ENCODE measurements around the gene CAPG. TPM values are rescaled to one million over a fixed set of nuclear protein-coding genes. Genes with fewer than 3 reads are reported as not detected.

Gene CAPG
- total and polyA plus RNA-seq, 2 of the 4 experiments (the other 2 are of a cell fraction): 79.9 to 98.3 TPM

DNA sequence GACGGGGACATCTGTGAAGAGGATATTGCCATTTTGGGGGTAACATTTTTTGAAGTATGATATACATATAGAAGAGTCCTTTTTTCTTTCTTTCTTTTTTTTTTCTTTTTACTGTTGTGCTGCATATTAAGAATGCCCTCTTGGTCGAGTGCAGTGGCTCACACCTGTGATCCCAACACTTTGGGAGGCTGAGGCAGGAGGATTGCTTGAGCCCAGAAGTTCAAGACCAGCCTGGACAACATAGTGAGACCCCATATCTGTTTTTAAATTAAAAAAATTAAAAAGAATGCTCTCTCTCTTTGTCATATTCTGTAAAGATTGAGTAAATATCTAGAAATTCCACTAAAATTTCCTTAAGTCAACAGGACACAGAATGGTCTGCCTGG, 11.9 kb upstream of the CAPG start:
- Histone ChIP-seq H4K20me1 (ENCODE audit: insufficient read depth, low read length) (no peaks in the 10 kb centered on the region), H4K5ac (ENCODE audit: low read depth, low read length) (no peak overlapping the region), H4K91ac (ENCODE audit: insufficient read depth, low read depth, low read length) (peak overlapping the region; percentile 92; the same call in 1 of the 2 replicates), H3K14ac (replicated peaks; ENCODE audit: low read depth, low read length) (0 out of 2 replicates have a peak overlapping the region, but pooled peaks have one; percentile 16), H2BK15ac (ENCODE audit: low read depth, low read length) (peak overlapping the region; percentile 88; the same call in 2 of the 3 replicates), H3K56ac (ENCODE audit: extremely low read depth, insufficient read depth, low read length) (no peak overlapping the region), H2BK120ac (ENCODE audit: low read depth, low read length) (peak overlapping the region; percentile 94), H3K36me3 (ENCODE audit: control insufficient read depth, insufficient read depth, low read length) (no peaks in the 10 kb centered on the region), H3K9me3 (ENCODE audit: control insufficient read depth, insufficient read depth, low read length) (no peaks in the 10 kb centered on the region), H3K4me3 (ENCODE audit: insufficient read depth, low read depth, low read length) (no peak overlapping the region), H2AK5ac (ENCODE audit: low read depth, low read length) (peak overlapping the region; percentile 94; the same call in 1 of the 2 replicates), H2AK9ac (replicated peaks; ENCODE audit: low read depth, low read length, poor library complexity) (peak overlapping the region; percentile 85), H3K79me1 (ENCODE audit: low read depth in 1 of 2, low read length in 2 of 2) (peaks cover 0 to 36% of the 10 kb centered on the region in 2 experiments; a peak in 2 of 4 replicates), H3K18ac (ENCODE audit: low read depth, low read length) (no peak overlapping the region), H4K8ac (ENCODE audit: low read depth in 2 of 2, low read length in 2 of 2) (peak overlapping the region in 1 of 2 experiments; percentile 92; a peak in 2 of 4 replicates), H2AFZ (replicated peaks; ENCODE audit: low read length, poor library complexity) (no peak overlapping the region), H3K9me1 (ENCODE audit: insufficient read depth, low read length) (peaks cover 11% of the 10 kb centered on the region; the same call in 1 of the 2 replicates), H3K4ac (ENCODE audit: low read depth, low read length) (peak overlapping the region; percentile 93), H3K4me1 (ENCODE audit: control insufficient read depth, insufficient read depth, low read length) (peaks cover 23% of the 10 kb centered on the region), H3K27ac (ENCODE audit: insufficient read depth, low read length) (no peak overlapping the region), H3K9ac (ENCODE audit: low read depth, low read length) (no peak overlapping the region), H3K4me2 (ENCODE audit: low read depth, low read length) (no peak overlapping the region), H3K27me3 (ENCODE audit: control insufficient read depth, insufficient read depth, low read length) (no peaks in the 10 kb centered on the region), H2BK5ac (ENCODE audit: low read depth, low read length, poor library complexity, severe bottlenecking) (no peak overlapping the region), H3K23ac (ENCODE audit: low read depth, low read length) (no peak overlapping the region; the same call in 1 of the 2 replicates), H2BK20ac (ENCODE audit: low read depth, low read length) (peak overlapping the region; percentile 85; the same call in 1 of the 2 replicates)
- in situ Hi-C loops (cut with MboI; ENCODE audit: low sequenced_read_pairs) (loop anchor here (5.0 kb wide), 1 partner anchor 130 kb away; no protein-coding TSS in a partner anchor), dilution Hi-C loops (cut with HindIII; ENCODE audit: low sequenced_read_pairs, unreplicated experiment) (no loop called here), intact Hi-C loops (cut with micrococcal nuclease) (loop anchor here (5.0 kb wide), 1 partner anchor 285 kb away; no protein-coding TSS in a partner anchor)
- POLR2A ChIA-PET (ENCODE audit: unreplicated experiment): interaction anchor here (1.1 kb wide), 1 partner anchor 127 kb away, joined by 4 read pairs; no protein-coding TSS in a partner anchor
- CTCF ChIA-PET: interaction anchor here (1.0 to 2.1 kb wide), 2 partner anchors 115 to 120 kb away, joined by 3 to 4 read pairs; no protein-coding TSS in a partner anchor
- no peak for DNase-seq
- ATAC-seq (ENCODE audit: low read depth): no peak
- WGBS, 2 experiments (ENCODE audit: extremely low coverage in 2 of 2, insufficient read length in 1 of 2): no CpG with 5 or more reads among the region's 2 CpGs
- TF ChIP-seq RAD21 (IDR thresholded peaks at IDR 0.05; ENCODE audit: low read length) (no peak), CTCF (conservative IDR thresholded peaks at IDR 0.05; ENCODE audit: low read depth, low read length) (no peak), CHD1 (IDR thresholded peaks at IDR 0.05; ENCODE audit: low read depth, low read length) (no peak), RFX5 (IDR thresholded peaks at IDR 0.05; ENCODE audit: low read depth, low read length) (no peak), BHLHE40 (IDR thresholded peaks at IDR 0.05; ENCODE audit: low read depth, low read length) (no peak), MXI1 (IDR thresholded peaks at IDR 0.05; ENCODE audit: borderline replicate concordance, low read depth, low read length) (no peak), NFE2L2 (IDR thresholded peaks at IDR 0.05; ENCODE audit: low read depth, low read length) (no peak), POLR2A (IDR thresholded peaks at IDR 0.05; ENCODE audit: low read depth, low read length) (no peak), SMC3 (IDR thresholded peaks at IDR 0.05; ENCODE audit: low read depth, low read length) (no peak), RCOR1 (IDR thresholded peaks at IDR 0.05; ENCODE audit: insufficient replicate concordance, low read length) (no peak), CEBPB (IDR thresholded peaks at IDR 0.05; ENCODE audit: low read depth, low read length) (no peak), FOS (IDR thresholded peaks at IDR 0.05; ENCODE audit: low read depth, low read length) (no peak), MAZ (IDR thresholded peaks at IDR 0.05; ENCODE audit: borderline replicate concordance, low read depth, low read length) (no peak), USF2 (IDR thresholded peaks at IDR 0.05; ENCODE audit: low read depth, low read length) (no peak), ELK1 (IDR thresholded peaks at IDR 0.05; ENCODE audit: borderline replicate concordance, low read depth, low read length) (no peak), MAFK (IDR thresholded peaks at IDR 0.05; ENCODE audit: low read depth, low read length) (no peak)
- no TSS peak for BruUV-seq (replicated peaks)

Measured in IMR-90 (cell line).